ENCODE measurements around the gene TEKT3.

TEKT3 gene

DNA sequence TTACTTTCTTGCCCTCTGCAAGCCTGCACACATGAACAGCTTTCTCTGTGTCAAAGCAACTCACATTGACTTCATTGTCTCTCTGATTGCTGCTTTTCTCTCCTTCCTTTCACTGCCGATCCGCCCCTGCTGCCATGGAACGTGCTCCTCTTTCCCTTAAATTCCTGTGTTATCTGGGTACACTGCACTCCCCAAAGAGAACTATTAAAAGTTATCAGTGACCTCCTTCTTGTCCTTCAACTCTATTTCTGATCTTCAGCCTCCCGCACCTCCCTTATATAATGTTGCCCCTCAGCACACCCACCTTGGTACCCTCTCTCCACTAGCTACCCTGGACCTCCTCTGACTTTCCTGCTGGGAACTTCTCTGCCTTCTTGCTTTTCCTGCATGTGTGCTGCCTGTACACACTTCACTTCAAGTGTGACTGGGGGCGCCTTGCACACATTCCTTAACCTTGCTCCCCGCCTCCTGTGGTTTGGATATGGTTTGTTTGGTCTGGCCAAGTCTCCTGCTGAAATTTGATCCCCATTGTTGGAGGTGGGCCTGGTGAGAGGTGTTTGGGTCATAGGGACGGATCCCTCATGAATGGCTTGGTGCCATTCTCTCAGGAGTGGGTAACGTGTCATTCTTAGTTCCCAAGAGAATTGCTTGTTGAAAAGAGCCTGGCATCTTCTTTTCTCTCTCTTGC lies 49.6 kb downstream of the TEKT3 start:
- DNase-seq (ENCODE audit: low read depth): no peak

DNA sequence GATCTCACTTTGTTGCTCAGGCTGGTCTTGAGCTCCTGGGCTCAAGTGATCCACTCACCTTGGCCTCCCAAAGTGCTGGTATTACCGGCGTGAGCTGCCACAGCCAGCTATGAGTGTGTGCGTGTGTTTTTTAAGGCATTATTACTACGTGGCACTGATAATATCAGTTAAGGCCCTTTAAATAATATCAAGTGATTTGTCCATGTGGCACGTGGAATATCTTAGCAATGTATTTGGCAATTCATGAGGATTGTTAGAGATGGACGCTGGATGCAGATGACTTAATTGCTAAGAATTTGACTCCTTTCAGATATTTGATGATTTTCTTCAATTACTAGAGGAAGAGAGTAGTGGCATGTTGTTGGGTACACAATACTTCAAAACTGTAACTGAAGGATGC lies 50.8 kb downstream of the TEKT3 start:
- DNase-seq (ENCODE audit: low read depth): no peak

DNA sequence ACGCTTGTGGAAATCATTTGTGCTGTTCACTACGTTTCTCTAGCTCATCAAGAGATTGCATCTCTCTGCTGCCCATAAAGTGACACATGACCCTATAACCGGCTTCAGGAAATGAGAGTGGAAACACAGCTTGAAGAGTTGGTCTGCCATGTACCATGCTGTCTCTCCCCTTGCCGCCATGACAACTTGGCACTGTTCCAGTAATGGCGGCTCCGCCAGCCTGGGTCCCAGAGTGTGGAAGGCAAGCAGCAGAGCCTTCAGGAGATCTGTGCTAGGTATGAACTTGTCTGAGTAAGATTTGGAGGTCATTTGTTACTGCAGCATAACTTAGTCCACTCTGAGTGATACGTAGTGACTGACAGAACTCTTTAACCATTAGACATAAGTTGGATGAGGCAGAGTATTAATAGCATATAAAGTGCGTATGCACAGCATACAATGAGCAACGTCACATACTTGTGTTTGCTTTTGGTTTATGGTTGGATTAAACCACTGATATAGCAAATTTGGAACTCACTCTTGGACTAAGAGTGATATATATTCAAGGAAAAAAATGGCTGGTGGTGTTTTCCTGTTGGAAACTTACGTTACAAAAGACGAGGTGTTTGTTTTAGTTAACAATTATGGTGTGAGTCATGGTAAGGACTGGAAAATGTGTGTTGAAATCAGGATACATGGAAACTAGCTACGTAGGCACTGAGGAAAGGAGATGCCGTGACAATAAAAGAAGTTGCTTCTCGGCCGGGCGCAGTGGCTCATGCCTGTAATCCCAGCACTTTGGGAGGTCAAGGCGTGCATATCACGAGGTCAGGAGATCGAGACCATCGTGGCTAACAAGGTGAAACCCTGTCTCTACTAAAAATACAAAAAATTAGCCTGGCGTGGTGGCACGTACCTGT lies 51.9 kb downstream of the TEKT3 start:
- no peak for DNase-seq (ENCODE audit: low read depth)

DNA sequence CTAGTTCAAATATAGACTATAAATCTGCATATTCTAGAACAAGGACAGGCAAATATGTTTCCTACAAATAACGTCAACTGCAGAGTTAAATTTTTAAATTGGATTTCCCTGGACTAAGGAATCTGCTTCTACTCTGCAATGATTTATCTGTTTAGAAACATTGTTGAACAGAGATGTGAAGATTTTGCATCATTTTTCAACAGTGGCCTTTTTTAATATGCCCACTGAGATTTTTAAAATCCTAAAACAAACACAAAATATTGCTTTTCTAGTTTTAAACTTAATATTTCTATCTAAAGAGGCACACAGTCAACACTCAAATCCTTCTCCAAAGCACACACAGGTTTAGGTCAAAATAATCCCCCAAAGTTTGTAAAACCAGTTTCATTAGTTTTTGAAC lies 52.5 kb downstream of the TEKT3 start:
- no peak for DNase-seq (ENCODE audit: low read depth)

DNA sequence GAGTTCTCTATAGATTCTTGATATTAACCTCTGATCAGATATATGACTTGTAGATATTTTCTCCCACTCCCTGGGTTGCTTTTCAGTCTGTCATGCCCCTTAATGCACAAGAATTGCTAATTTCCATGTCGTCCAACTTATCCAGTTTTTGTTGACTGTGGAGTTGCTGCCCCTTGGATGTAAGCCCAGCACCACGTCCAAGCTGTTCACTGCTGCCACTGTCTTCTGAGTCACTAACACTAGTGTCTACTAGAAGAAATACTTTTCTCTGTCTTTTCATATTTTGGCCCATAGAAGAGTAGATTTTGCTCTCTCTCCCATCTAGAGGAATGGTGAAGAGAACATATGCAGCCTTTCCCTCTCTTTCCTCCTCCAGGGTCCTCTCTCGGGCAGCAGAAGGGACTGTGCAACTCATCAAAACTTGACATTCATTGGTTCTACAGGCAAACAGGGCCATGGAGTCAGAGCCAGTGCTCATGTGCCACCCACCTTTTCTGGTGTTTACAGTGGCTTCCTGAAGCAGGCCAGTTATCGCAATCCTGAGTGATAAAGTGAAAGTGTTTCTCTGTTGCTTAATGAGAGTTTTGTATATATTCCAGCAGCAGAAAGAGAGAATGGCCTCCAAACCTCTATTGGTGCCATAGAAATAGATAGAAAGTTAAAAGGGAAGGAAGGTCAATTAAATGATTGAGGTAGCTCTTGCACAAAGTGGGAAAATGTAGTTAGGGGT lies 53.7 kb downstream of the TEKT3 start:
- DNase-seq (ENCODE audit: low read depth): no peak

DNA sequence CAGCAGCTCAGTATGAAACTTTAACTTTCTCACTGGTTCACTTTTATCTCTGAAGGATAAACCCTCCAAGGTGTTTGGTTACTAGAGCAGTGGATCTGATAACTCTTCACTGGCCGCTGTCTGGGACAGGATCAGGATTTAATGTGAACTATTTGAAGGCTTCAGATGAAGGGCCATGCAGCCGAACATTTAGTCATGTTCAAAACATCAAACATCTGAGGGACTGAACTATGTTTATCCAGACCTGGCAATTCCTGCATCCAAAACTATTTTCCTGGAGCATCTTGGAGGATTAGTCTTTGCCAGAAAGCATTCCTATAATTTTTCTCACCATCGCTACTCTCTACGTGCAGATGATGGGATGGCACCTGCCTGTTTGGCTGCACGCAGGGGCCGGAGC lies 55.9 kb downstream of the TEKT3 start:
- no peak for DNase-seq (ENCODE audit: low read depth)

DNA sequence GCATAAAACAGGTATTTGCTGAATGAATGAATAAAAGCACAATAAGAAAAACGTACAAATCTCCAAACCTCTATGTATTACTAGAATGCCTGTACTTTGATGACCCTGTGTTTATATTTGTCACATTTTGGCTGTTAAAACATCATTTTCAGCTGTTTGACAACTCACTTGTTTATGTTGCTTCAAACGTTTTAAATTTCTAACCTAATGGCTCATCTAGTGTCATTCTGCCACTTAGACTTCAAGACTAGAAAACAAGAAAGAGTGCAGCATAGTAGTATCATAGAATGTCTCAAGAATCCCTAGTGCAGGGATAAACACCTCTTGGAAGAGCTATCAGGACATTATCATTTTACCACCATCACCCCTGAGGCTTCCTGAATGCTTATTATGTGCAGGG lies 56.9 kb downstream of the TEKT3 start:
- DNase-seq (ENCODE audit: low read depth): no peak

DNA sequence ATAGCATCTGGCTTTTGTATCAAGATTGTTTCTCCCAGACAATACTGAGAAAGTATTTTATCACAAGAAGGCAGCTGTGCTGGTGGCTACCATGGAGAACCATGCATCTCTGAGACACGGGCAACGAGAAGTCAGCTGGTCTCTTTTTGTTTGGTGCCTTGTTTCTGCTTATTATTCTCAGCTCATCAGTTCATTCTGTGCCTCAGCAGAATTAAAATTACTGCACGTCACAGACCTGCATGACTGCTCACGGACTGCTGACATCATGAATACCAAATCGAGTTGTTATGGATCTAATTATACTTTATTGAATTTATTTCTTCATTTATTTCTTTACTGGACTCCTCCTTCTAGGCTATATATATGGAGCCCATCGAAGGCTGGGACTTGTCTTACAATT lies 57.3 kb downstream of the TEKT3 start:
- no peak for DNase-seq (ENCODE audit: low read depth)

DNA sequence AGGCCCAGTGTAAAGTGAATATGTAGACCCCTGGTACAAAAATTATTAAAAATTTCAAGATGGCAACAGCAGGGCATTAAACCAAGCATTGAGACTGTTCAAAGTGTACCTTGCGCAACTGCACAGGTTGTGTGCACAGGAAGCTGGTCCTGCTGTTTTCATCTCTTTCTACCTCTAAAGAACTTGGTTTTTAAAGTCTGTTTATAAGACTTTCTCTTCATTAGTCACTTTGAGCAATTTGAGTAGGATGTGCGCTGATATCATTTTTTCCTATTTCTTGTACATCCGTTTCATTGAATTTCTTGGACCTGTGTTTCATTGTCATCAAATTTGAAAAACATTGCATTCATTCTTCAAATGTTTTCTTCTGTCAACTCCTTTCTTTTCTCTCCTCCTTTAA lies 59.5 kb downstream of the TEKT3 start:
- no peak for DNase-seq (ENCODE audit: low read depth)

DNA sequence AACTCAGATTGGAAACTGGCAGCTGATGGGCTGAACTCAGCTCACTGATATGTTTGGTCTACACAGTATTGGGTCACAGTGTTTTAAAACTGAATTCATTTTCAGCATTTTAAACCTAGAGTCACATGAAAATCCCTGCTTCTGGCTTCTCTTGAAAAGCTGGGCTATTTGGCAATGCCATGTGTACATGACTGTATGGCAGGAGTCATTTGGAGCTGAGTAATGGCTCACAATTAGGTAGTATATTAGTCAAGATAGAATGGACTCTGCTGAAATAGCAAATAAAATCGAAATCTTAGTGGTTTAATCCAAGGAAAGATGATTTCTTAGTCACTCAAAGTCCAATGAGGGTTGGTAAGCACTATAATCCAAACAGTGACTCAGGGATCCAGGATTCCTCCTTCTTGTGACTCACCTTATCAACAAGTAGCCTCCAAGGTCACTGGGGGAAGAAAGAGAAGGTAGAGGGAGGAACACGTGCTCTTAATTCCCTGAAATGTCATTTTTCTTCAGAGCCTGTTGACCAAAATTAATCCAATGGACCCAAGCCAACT lies 62.4 kb downstream of the TEKT3 start:
- no peak for DNase-seq (ENCODE audit: low read depth)

DNA sequence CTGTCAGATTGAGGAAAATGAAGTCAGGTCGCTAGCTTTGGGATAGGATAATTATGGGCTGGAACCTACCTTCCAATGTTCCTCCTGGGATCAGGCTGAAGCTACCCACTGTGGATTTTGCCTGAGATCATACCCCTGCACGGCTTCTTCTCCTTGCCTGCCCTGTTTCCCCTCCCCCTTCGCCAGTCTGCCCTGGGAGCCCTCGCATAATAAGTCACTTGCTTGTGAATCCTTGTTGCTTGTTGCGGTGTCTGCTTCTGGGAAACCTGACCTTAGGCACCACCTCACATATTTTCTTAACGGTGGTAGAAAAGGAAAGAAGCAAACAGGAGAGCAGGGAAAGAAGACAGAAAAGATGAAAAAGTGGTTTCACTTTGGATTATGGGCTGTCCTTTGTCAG lies 63.0 kb downstream of the TEKT3 start:
- DNase-seq (ENCODE audit: low read depth): no peak

DNA sequence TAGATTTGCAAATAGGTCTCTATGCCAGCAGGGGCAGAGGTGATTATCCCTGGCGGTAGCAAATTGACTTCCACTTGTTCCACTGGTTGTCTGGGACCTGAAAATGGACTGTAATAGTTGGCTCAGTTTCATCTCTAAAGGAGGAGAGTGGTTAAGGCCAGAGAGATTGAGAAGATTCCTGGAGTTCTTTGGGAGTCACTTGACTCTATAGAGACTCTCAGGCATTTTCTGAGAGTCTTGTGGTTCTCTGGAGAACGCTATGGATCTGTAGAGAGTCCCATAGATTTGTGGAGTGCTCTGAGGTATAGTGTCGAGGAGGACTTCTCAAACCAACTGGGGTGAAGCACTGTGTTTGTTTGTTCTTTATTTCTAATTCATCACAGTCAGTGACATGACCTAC lies 67.4 kb downstream of the TEKT3 start:
- no peak for DNase-seq (ENCODE audit: low read depth)

DNA sequence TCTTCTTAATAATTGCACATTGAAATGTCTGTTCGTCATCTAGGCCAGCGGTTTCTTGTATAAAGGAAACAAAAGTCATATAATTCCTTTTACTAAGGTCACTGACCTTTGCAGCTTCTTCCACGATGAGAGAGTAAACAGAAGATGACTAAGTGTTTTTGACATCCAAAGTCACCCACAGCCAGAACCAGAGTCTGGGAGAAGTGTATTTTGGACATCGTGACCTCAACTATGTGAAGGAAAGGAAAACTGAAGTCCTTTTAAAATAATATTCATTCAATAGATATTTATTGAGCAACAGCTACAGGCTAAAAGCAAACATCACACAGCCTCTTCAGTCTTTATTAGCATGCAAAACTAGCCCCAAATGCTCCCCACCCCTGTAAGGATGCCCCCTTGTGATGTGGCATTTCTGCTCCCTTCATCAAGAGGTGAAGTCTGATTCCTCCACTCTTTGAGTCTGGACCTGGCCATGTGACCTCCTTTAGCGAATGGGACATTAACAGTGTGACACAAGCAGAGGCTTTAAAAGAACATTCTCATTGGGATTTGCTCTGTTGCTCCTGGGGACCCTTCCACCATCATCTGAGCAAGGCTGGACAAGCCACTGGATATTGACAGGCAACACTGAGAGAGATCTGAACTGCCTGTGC lies 68.1 kb downstream of the TEKT3 start:
- DNase-seq (ENCODE audit: low read depth): no peak

DNA sequence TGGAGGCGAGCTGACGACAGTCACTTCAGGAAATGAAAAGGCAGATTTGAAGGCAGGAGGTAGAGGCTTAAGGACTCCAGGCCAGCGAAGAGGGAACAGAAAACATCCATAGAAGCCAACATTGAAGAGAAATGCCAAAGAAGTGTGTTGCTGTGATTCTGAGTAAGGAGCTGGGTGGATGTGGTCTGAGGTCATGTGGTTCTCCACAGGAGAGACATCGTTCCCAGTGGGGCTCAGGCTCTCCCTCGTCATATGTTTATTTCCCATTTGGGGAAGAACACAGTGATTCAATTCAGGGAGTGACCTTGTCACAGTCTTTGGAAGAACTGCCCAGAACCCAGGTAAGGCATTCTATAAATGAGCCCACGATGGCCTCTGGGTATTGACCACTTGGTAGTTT lies 69.7 kb downstream of the TEKT3 start:
- no peak for DNase-seq (ENCODE audit: low read depth)

DNA sequence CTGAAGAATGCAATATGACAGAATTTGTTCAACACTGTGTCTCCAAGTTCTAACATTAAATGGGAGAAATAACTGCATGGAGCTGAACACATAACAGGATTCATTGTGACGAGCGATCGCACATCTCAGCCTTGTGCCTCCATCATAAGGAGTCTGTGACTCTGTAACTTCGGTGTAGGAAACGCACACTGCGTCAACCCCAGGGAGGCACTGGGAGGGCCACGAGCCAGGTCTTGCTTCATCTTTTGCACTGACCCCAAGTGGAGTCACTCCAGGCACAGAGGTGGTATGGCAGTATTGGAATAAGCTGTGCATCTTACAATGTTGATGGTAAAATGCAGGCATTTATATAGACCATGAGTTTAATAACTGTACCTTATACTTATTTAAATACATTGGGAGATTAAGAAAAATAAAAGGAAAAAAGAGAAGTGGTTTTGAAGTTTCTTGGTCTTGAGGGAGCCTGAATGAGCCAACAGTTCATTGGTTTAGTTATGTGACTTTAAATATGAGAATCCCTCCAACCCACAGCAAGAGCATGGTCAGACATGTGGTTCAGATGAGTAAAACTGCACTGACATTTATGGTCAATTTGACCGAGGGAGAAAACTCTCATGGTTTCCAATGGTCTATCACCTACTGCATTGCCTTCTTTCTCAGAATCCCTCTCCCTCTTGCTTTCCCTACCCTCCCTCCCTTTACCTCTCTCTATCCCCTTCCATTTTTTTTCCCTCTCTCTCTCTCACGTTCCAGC lies 70.6 kb downstream of the TEKT3 start:
- DNase-seq (ENCODE audit: low read depth): no peak

DNA sequence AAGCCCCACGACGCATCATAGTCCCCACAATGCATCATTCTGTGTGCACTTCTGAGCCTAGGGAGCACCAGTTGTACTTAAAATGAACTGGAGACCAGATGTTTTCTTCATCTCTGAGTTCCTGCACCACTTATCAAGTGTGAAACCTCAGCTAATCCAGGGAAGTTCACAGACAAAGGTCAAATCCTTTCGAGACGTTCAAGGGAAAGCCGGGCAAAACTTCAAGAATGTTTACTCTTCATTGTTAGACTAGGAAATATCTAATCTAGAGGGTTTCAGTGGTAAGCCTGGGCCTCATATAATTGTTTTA lies 71.7 kb downstream of the TEKT3 start:
- DNase-seq (ENCODE audit: low read depth): no peak

DNA sequence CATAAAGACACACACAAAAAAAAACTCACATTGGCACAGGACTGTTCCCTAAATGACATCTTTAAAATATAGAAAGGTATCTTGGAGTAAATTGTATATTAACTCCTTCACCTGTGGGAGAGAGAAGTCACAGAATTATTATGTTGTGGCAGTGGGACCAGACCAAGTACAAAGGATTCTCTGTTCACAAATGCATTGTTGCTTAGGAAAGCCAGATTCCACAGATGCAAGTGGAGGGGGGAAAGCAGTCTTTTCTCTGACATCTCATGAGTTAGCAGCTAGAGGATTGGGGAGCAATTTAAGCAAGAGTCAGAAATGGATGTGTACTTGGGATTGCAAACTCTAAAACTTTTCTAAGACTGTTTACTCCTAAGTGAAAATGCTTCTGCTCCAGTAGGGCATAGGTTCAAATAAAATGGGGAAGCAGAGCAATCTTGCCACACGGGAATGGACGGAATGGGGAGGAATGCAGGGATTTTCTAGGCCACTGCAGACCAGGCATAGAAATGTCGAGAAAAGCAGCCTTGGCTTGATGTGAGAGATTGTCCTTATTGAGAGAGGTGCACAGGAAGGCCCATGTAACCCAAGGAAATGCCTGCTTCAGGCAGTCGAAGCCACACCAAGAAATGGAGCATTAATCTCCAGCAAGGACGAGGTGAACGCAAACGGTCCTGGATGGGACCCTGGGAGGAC lies 72.2 kb downstream of the TEKT3 start:
- DNase-seq (ENCODE audit: low read depth): no peak

DNA sequence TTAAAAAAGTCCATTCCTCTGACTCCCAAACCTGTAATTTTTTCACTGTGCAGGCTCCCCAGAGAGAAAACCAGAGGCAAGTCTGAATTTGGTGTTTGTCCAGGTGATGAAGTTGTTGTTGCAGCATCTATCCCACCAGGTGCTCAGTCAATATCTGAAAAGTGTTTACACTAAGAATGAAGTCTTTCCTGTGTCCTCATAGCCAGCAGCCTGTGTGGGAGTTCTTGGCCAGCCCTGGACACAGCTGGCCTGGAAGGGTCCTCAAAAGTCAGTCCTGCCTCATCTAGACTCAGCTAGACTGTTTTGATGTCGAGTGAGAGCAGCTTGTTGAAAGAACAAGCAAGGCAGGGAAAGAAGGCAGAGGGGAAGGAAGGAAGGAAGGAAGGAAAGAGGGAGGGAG lies 72.9 kb downstream of the TEKT3 start:
- no peak for DNase-seq (ENCODE audit: low read depth)

DNA sequence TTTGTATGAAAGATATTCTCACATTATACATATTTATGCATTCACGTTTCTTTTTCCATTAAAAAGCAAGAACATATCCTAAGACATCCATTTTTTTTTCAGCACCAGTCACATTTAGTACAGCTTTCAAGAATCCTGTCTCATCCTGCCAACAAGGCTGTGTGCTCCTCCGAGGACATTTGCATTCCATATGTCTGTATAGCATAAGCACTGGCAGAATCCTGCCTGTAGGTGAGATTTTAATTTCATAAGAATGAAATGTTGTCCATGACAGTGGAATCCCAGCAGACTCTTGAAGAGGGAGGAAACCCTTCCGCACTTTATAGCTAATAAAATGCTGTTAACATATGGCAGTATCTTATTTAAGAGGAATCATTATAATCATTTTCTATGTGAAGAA lies 73.4 kb downstream of the TEKT3 start:
- no peak for DNase-seq (ENCODE audit: low read depth)

DNA sequence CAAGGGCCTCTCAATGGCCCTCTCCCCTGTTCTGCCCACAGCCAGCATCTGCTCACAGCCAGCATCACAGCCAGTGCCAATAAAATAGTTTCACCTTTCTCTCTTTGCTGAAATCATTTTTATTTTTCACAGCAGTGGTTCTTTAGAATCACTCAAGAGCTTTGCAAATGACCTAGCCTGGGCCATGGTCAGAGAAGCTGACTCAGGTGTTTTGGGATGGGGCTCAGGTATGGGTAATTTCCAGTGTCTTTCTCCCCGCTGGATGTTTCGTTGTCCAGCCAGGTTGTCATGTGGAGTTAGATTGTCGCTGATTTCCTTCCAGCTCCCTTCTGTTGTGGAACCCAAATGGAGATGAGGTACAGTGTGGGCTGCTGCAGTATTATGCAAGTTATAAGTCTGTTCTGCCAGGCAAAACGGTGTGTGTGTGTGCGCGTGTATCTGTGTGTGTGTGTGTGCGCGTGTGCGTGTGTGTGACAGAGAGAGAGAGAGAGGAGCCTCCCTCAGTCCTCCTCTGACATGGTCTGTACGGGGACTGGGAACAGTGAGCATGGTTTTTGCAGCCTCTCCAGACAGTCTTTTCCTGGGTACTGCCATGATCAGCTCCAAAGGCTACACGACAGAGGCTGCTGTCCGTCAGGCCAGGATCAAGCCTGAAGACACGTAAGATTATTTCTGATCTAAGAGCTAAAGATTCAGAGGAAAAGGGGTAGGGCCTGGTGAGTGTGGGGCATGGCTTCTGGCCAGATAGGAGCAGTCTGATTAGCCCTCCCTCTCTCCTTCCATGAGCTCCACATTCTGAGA lies 74.9 kb downstream of the TEKT3 start:
- no peak for DNase-seq (ENCODE audit: low read depth)

All from activated T-cell treated with anti-CD3 and anti-CD28 coated beads for 48 hours (primary cell).